Nephron progenitor cell (in vitro differentiated cells): ENCODE data around the gene SHROOM4.

Source experiments
- DNase-seq: peaks from one replicate; pipeline ENCODE4 v3.0.0; 2021
- H3K27ac Mint-ChIP-seq: 2 replicates; pipeline ENCODE4 v1.8.0; 2021; ENCODE audit warnings: mild to moderate bottlenecking, moderate library complexity, mixed read lengths
- H3K27me3 Mint-ChIP-seq: 2 replicates; pipeline ENCODE4 v1.8.0; 2021; ENCODE audit warnings: mild to moderate bottlenecking, low read depth, mixed read lengths; ENCODE audit not compliant: poor library complexity
- H3K36me3 Mint-ChIP-seq: 2 replicates; pipeline ENCODE4 v1.8.0; 2021; ENCODE audit warnings: low read depth, mixed read lengths
- H3K4me1 Mint-ChIP-seq: 2 replicates; pipeline ENCODE4 v1.8.0; 2021; ENCODE audit warnings: mixed read lengths
- H3K4me3 Mint-ChIP-seq: 2 replicates; pipeline ENCODE4 v1.8.0; 2021; ENCODE audit warnings: mild to moderate bottlenecking, moderate library complexity, mixed read lengths
- H3K9me3 Mint-ChIP-seq: 2 replicates; pipeline ENCODE4 v1.8.0; 2021; ENCODE audit warnings: mild to moderate bottlenecking, moderate library complexity, mixed read lengths
- CTCF ChIP-seq: fragments of 200-600 bp; sonication (generic); IDR thresholded peaks from 2 replicates; pipeline ENCODE4 v1.5.0; 2021; ENCODE audit warnings: antibody characterized with exemption

The SHROOM4 gene

DNA sequence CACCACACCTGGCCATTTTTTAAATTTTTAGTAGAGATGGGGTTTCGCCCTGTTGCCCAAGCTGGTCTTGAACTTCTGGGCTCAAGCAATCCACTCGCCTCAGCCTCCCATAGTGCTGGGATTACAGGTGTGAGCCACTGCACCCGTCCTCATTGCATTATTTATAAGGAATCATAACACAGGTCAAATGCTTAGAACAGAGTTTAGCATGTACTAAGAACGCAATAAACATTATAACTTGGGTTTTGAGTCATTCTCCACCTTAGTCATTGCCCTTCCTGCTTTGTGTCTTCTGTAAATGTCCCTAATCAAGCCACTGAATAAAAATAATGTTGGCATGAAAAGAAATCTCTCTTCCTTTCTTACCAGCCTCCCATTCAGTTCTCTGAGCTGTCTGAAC, 38.5 kb upstream of the SHROOM4 start:
- no peak overlapping the region for H3K4me3 Mint-ChIP-seq
- no peak for DNase-seq
- peaks cover 48% of the 10 kb centered on the region for H3K9me3 Mint-ChIP-seq
- H3K27me3 Mint-ChIP-seq = peaks cover 4% of the 10 kb centered on the region
- no peak overlapping the region for H3K27ac Mint-ChIP-seq
- no peaks in the 10 kb centered on the region for H3K36me3 Mint-ChIP-seq
- H3K4me1 Mint-ChIP-seq = no peaks in the 10 kb centered on the region
- TF ChIP-seq CTCF = no peak

GRCh38 chrX:50842221-50842620, 28.2 kb upstream of the SHROOM4 start:
- Mint-ChIP-seq H3K4me1 (no peaks in the 10 kb centered on the region), H3K4me3 (no peak overlapping the region), H3K9me3 (peaks cover 54% of the 10 kb centered on the region), H3K27ac (peak overlapping the region; percentile 29), H3K36me3 (no peaks in the 10 kb centered on the region), H3K27me3 (no peaks in the 10 kb centered on the region)
- TF ChIP-seq CTCF = no peak
- DNase-seq = no peak

GRCh38 chrX:50839730-50840129, 25.7 kb upstream of the SHROOM4 start:
- TF ChIP-seq CTCF = no peak
- Mint-ChIP-seq H3K36me3 (no peaks in the 10 kb centered on the region), H3K4me1 (no peaks in the 10 kb centered on the region), H3K9me3 (peaks cover 49% of the 10 kb centered on the region), H3K4me3 (no peak overlapping the region), H3K27me3 (no peaks in the 10 kb centered on the region), H3K27ac (no peak overlapping the region)
- no peak for DNase-seq

DNA sequence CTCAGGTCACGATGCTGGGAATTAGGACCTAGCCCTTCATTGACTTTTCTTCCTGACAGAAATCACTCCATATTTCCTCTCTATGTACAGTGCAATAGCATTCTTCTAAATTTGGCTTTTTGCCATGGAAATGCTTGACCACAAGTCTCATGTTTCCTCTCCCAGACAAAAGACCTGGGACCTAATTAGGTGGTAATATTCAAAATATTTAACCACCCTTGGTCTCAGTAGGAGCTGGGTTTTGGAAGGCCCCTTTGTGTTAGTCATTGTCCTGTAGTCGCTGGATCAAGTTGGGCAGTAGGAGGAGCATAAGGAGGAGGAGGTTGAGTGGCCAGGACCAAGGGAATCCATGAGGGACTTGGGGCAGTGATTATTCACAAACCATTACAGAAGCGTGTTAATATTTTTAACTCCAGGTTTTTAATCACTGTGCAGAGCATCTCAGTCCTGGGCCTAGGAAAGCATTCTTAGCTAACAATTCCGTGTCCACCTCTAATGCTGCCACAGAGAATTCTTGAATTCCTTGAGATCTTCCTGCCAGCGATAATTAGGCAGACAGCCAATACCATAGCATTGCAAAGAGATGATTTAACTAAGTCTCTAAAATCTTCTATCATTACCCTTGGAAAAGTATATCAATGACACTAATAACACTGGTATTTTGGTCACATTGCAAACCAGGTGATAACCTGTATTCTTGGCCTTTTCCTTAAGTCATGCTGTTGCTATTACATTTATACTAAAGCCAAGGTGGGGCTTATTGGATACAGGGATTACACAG, 25.0 kb upstream of the SHROOM4 start:
- H3K27ac Mint-ChIP-seq = no peak overlapping the region
- DNase-seq = no peak
- no peak for TF ChIP-seq CTCF
- no peaks in the 10 kb centered on the region for H3K36me3 Mint-ChIP-seq
- no peak overlapping the region for H3K4me3 Mint-ChIP-seq
- no peaks in the 10 kb centered on the region for H3K4me1 Mint-ChIP-seq
- no peaks in the 10 kb centered on the region for H3K27me3 Mint-ChIP-seq
- H3K9me3 Mint-ChIP-seq = peaks cover 44% of the 10 kb centered on the region

- no peak for DNase-seq
- no peak for TF ChIP-seq CTCF
- H3K36me3 Mint-ChIP-seq = no peaks in the 10 kb centered on the region
- peaks cover 15% of the 10 kb centered on the region for H3K9me3 Mint-ChIP-seq
- H3K4me3 Mint-ChIP-seq = no peak overlapping the region
- no peak overlapping the region for H3K27ac Mint-ChIP-seq
- no peaks in the 10 kb centered on the region for H3K4me1 Mint-ChIP-seq
- no peaks in the 10 kb centered on the region for H3K27me3 Mint-ChIP-seq
Observed at GRCh38 chrX:50827996-50828395, 14.0 kb upstream of the SHROOM4 start.

DNA sequence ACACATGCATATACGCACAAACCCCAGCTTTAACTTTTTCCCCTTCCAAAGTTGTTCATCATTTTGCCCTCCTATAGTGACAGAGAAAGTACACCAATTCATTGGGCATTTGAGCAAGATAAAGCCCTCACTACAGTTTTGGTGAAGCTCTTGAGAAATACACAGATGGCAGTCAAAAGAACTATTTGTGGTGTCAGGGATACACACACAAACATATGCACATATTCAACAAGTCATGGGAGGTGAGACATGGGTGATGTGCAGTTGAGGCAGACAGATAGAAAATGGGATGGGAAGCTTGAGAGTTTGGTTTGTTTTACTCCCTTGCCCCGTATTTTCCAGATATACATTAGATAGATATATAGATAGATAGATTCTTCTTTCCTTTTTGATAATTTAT, 11.8 kb upstream of the SHROOM4 start:
- Mint-ChIP-seq H3K9me3 (peaks cover 15% of the 10 kb centered on the region), H3K4me1 (no peaks in the 10 kb centered on the region), H3K27ac (no peak overlapping the region), H3K27me3 (peaks cover 3% of the 10 kb centered on the region), H3K36me3 (no peaks in the 10 kb centered on the region), H3K4me3 (no peak overlapping the region)
- TF ChIP-seq CTCF = no peak
- no peak for DNase-seq
